Hepatocyte (in vitro differentiated cells): Measurements from ENCODE around the gene ATP7B. TPM values are rescaled to one million over a fixed set of nuclear protein-coding genes. Genes with fewer than 3 reads are reported as not detected.

ENCODE experiments used
- DNase-seq: peaks from one replicate; pipeline ENCODE4 v3.0.0-alpha.2; 2016; ENCODE audit warnings: low spot score
- H2AFZ ChIP-seq: fragments of 200-600 bp; sonication (generic); 2 replicates; pipeline ENCODE4 v1.6.0; 2016; ENCODE audit warnings: antibody characterized with exemption, mild to moderate bottlenecking
- H3K27ac ChIP-seq: fragments of 200-600 bp; sonication (generic); 2 replicates; pipeline ENCODE4 v1.5.1; 2016; ENCODE audit warnings: mild to moderate bottlenecking
- H3K27me3 ChIP-seq: fragments of 200-600 bp; sonication (generic); 2 replicates; pipeline ENCODE4 v1.6.1; 2016
- H3K36me3 ChIP-seq: fragments of 200-600 bp; sonication (generic); replicated peaks from 2 replicates; pipeline ENCODE4 v1.5.1; 2016; ENCODE audit warnings: low read depth; ENCODE audit not compliant: insufficient read depth
- H3K4me1 ChIP-seq: fragments of 200-600 bp; sonication (generic); 2 replicates; pipeline ENCODE4 v1.5.1; 2016; ENCODE audit warnings: mild to moderate bottlenecking, moderate library complexity; ENCODE audit not compliant: insufficient read depth
- H3K4me2 ChIP-seq: fragments of 200-600 bp; sonication (generic); 2 replicates; pipeline ENCODE4 v1.6.0; 2016
- H3K4me3 ChIP-seq: fragments of 200-600 bp; sonication (generic); 2 replicates; pipeline ENCODE4 v1.5.1; 2016; ENCODE audit warnings: mild to moderate bottlenecking
- H3K79me2 ChIP-seq: fragments of 200-600 bp; sonication (generic); 2 replicates; pipeline ENCODE4 v1.6.0; 2017; ENCODE audit warnings: mild to moderate bottlenecking
- H3K9me2 ChIP-seq: fragments of 200-600 bp; sonication (generic); replicated peaks from 2 replicates; pipeline ENCODE4 v1.6.0; 2017; ENCODE audit warnings: mild to moderate bottlenecking; ENCODE audit not compliant: insufficient read depth
- H3K9me3 ChIP-seq: fragments of 200-600 bp; sonication (generic); 2 replicates; pipeline ENCODE4 v1.5.1; 2016; ENCODE audit warnings: low read depth, mild to moderate bottlenecking
- H4K20me1 ChIP-seq: fragments of 200-600 bp; sonication (generic); 2 replicates; pipeline ENCODE4 v1.6.0; 2016; ENCODE audit warnings: mild to moderate bottlenecking; ENCODE audit not compliant: insufficient read depth, poor library complexity, severe bottlenecking
- CTCF ChIP-seq: fragments of 200-600 bp; sonication (generic); IDR thresholded peaks from 2 replicates; pipeline ENCODE4 v1.5.1; 2016; ENCODE audit warnings: antibody characterized with exemption, mild to moderate bottlenecking; ENCODE audit not compliant: poor library complexity
- EZH2 ChIP-seq: fragments of 200-600 bp; sonication (generic); IDR thresholded peaks from 2 replicates; pipeline ENCODE4 v1.6.1; 2016; ENCODE audit warnings: antibody characterized with exemption, mild to moderate bottlenecking, borderline replicate concordance
- EZH2phosphoT487 ChIP-seq: fragments of 200-600 bp; sonication (generic); IDR thresholded peaks from one replicate; pipeline ENCODE4 v1.6.1; 2018; ENCODE audit warnings: antibody characterized with exemption, mild to moderate bottlenecking, low read depth, moderate library complexity; ENCODE audit not compliant: unreplicated experiment, severe bottlenecking
- whole genome bisulfite sequencing: methylation state at CpG from one replicate; pipeline ENCODE4 v1.1.6; 2016; ENCODE audit warnings: low lambda C conversion rate; ENCODE audit errors: missing lambda C conversion rate; 5-methylcytosine and 5-hydroxymethylcytosine counted together
- polyA plus RNA-seq: library from polyadenylated mRNA; unstranded; fragments of >200 nt; fragmentation: Nextera tagmentation; extraction: Ambion mirVana; gene quantifications from 2 replicates; pipeline ENCODE4 v1.2.1, GENCODE V29; 2016
- total RNA-seq: library from RNA; depleted of rRNA; stranded (reverse); fragments of >200 nt; gene quantifications from 2 replicates; pipeline ENCODE4 v1.2.3, GENCODE V29; 2014

ATP7B gene
- total and polyA plus RNA-seq, 2 experiments from 2014 or later: 47.3 to 70.0 TPM

GRCh38 chr13:51955816-51956603 lies 55.2 kb downstream of the ATP7B start:
- Histone ChIP-seq H3K36me3 (no peaks in the 10 kb centered on the region), H3K4me1 (peaks cover 10% of the 10 kb centered on the region), H3K27me3 (no peaks in the 10 kb centered on the region), H3K27ac (no peak overlapping the region), H2AFZ (no peak overlapping the region), H3K79me2 (no peaks in the 10 kb centered on the region), H3K4me2 (no peak overlapping the region), H3K4me3 (no peak overlapping the region), H3K9me2 (no peaks in the 10 kb centered on the region), H4K20me1 (no peaks in the 10 kb centered on the region), H3K9me3 (no peaks in the 10 kb centered on the region)
- DNase-seq: no peak
- TF ChIP-seq EZH2: no peak
- no peak for TF ChIP-seq EZH2phosphoT487
- WGBS: 94% methylated on average over 16 of the region's 16 CpGs

GRCh38 chr13:51955281-51955771 lies 55.9 kb downstream of the ATP7B start:
- H3K36me3 ChIP-seq: no peaks in the 10 kb centered on the region
- no peak overlapping the region for H3K4me2 ChIP-seq
- 90% methylated on average over 15 of the region's 15 CpGs for WGBS
- no peaks in the 10 kb centered on the region for H3K9me3 ChIP-seq
- H4K20me1 ChIP-seq: no peaks in the 10 kb centered on the region
- H3K27me3 ChIP-seq: no peaks in the 10 kb centered on the region
- no peak overlapping the region for H2AFZ ChIP-seq
- no peak for TF ChIP-seq EZH2phosphoT487
- no peak for TF ChIP-seq EZH2
- TF ChIP-seq CTCF: no peak
- no peaks in the 10 kb centered on the region for H3K9me2 ChIP-seq
- no peaks in the 10 kb centered on the region for H3K79me2 ChIP-seq
- H3K27ac ChIP-seq: no peak overlapping the region
- peaks cover 10% of the 10 kb centered on the region for H3K4me1 ChIP-seq
- H3K4me3 ChIP-seq: no peak overlapping the region
- DNase-seq: no peak

- Histone ChIP-seq H3K4me2 (no peak overlapping the region), H3K9me2 (no peaks in the 10 kb centered on the region), H3K9me3 (no peaks in the 10 kb centered on the region), H3K27ac (no peak overlapping the region), H3K4me3 (no peak overlapping the region), H3K36me3 (no peaks in the 10 kb centered on the region), H3K27me3 (no peaks in the 10 kb centered on the region), H3K4me1 (peaks cover 6% of the 10 kb centered on the region), H4K20me1 (no peaks in the 10 kb centered on the region), H2AFZ (no peak overlapping the region), H3K79me2 (no peaks in the 10 kb centered on the region)
- no peak for DNase-seq
- no peak for TF ChIP-seq CTCF
- TF ChIP-seq EZH2phosphoT487: no peak
- TF ChIP-seq EZH2: no peak
- 75% methylated on average over 3 of the region's 3 CpGs for WGBS
Observed at GRCh38 chr13:51953347-51954195, 57.7 kb downstream of the ATP7B start.
